ENCODE results near the gene SLC9A3.

Gene SLC9A3

GRCh38 chr5:448061-448765 lies 76.0 kb downstream of the SLC9A3 start:
- H3K27ac ChIP-seq = no peak overlapping the region
- no peak for TF ChIP-seq CTCF (conservative IDR thresholded peaks at IDR 0.05)
- no peak for TF ChIP-seq ZFX (IDR thresholded peaks at IDR 0.05)

GRCh38 chr5:447501-447900 lies 76.7 kb downstream of the SLC9A3 start:
- no peak for TF ChIP-seq CTCF (conservative IDR thresholded peaks at IDR 0.05)
- TF ChIP-seq ZFX (IDR thresholded peaks at IDR 0.05) = no peak

GRCh38 chr5:446883-447263 lies 77.4 kb downstream of the SLC9A3 start:
- TF ChIP-seq ZFX (IDR thresholded peaks at IDR 0.05) (no peak), CTCF (conservative IDR thresholded peaks at IDR 0.05) (peak; percentile 84)
- no peak overlapping the region for H3K27ac ChIP-seq

More at GRCh38 chr5:447501-447900, 76.7 kb downstream of the SLC9A3 start:
- no peak overlapping the region for H3K27ac ChIP-seq

DNA sequence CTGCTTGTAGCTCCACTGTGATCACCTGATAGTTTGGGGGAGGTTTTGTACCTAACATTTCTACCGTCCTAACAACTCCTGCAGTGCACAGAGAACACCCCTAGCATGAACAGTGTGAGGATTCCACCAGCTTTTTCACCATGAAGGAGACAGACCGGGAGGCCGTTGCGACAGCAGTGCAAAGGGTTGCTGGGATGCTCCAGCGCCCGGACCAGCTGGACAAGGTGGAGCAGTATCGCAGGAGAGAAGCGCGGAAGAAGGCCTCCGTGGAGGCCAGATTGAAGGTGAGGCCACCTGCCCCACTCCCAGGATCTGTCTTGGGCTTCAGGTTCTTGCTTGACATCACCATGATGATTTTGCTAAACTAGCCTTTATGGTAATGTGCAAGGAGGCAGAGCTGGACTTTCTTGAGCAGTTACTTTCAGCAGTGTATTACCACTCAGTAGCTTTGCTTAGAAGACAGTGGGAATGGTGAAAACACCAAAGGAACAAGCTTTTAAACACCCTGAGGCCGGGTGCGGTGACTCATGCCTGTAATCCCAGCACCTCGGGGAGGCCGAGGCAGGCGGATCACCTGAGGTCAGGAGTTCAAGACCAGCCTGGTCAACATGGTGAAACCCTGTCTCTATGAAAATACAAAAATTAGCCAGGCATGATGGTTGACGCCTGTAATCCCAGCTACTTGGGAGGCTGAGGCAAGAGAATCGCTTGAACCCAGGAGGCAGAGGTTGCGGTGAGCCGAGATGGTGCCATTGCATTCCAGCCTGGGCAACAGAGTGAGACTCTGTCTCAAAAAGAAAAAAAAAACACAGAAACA lies 78.0 kb downstream of the SLC9A3 start:
- TF ChIP-seq ZFX (IDR thresholded peaks at IDR 0.05) (no peak), CTCF (conservative IDR thresholded peaks at IDR 0.05) (no peak)
- H3K27ac ChIP-seq = no peak overlapping the region

DNA sequence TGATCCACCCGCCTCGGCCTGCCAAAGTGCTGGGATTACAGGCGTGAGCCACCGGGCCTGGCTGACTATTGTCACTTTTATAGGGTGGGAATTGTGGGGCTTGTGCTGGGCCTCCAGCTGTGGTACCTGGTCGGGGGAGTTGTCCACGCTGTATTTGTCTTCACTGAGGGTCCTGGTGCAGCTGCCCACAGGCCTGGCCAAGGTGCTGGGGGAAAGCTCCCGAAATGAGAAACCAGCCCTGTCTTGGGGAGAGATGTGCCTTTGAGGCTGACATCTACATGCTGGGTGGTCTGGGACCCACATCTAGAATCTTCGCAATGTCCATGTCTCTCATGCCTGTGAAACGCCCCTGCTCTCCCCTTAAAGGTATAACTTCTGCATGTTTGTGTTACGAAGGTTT lies 78.7 kb downstream of the SLC9A3 start:
- TF ChIP-seq CTCF (conservative IDR thresholded peaks at IDR 0.05) (no peak), ZFX (IDR thresholded peaks at IDR 0.05) (no peak)
- no peak overlapping the region for H3K27ac ChIP-seq

DNA sequence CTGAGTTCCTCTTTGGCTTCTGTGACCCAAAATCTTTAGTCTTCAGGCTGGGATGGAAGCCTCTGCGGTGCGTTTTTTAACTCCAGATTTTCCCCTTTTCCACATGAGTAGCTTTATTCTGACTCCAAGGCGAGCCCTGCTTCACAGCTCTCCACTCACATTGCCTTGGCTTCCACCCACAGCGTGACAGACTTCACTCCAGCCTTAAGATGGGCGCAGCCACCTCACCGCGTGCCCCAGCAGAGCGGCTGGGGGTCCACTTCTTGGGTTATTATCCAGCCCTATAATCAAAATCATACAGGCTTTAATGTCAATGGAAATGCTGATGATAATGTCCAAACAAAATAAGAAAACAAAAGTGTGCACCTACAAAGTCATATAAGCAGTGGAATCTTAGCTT lies 80.0 kb downstream of the SLC9A3 start:
- TF ChIP-seq ZFX (IDR thresholded peaks at IDR 0.05) (no peak), CTCF (conservative IDR thresholded peaks at IDR 0.05) (no peak)
- H3K27ac ChIP-seq = no peak overlapping the region; the same call in 1 of the 2 replicates

All from C4-2B (cell line).